Fibroblast of skin of left biceps (primary cell): ENCODE data around the gene CAVIN2.
"Not testable (repeated sequence)": the region's sequence is repeated elsewhere in the genome, so short reads cannot be mapped to it uniquely, and the experiment has no call there.

Experiments used
- DNase-seq, 2 experiments: peaks; one replicate each; pipeline ENCODE4 v3.0.0-alpha.2; 2013; ENCODE audit warnings: low read depth in 2 of 2

Gene CAVIN2

GRCh38 chr2:191800874-191801273 is 46.0 kb downstream of the CAVIN2 start:
- no peak for DNase-seq

- no peak for DNase-seq
These were observed 47.4 kb downstream of the CAVIN2 start for GRCh38 chr2:191799526-191799925.

- DNase-seq = no peak
These were observed 48.7 kb downstream of the CAVIN2 start for GRCh38 chr2:191797942-191798876.

GRCh38 chr2:191797500-191797899 is 49.4 kb downstream of the CAVIN2 start:
- DNase-seq = no peak

GRCh38 chr2:191795715-191796114 is 51.2 kb downstream of the CAVIN2 start:
- DNase-seq = no peak

GRCh38 chr2:191791953-191792560 is 54.8 kb downstream of the CAVIN2 start:
- no peak for DNase-seq

GRCh38 chr2:191790737-191791136 is 56.2 kb downstream of the CAVIN2 start:
- no peak for DNase-seq

GRCh38 chr2:191789796-191790195 is 57.1 kb downstream of the CAVIN2 start:
- no peak for DNase-seq

- no peak for DNase-seq
These were observed 60.2 kb downstream of the CAVIN2 start for GRCh38 chr2:191786694-191787093.

GRCh38 chr2:191785651-191786050 is 61.2 kb downstream of the CAVIN2 start:
- not testable (repeated sequence) for DNase-seq
